Mesenchymal stem cell (in vitro differentiated cells and primary cell): ENCODE data around the gene SOX21.

Experiments used
- DNase-seq: peaks from one replicate; pipeline ENCODE4 v3.0.0-alpha.2; 2013
- H2AFZ ChIP-seq: one replicate; pipeline ENCODE4 v1.6.1; 2013; ENCODE audit warnings: low read depth, mild to moderate bottlenecking, control low read depth, inconsistent platforms, low read length, moderate library complexity
- H2AK5ac ChIP-seq: 2 replicates; pipeline ENCODE4 v1.6.1; 2013; ENCODE audit warnings: low read length, moderate library complexity, mild to moderate bottlenecking, inconsistent platforms; ENCODE audit not compliant: severe bottlenecking
- H2BK120ac ChIP-seq: one replicate; pipeline ENCODE4 v1.6.1; 2013; ENCODE audit warnings: low read depth, mild to moderate bottlenecking, inconsistent platforms, low read length, moderate library complexity
- H2BK12ac ChIP-seq, 2 experiments: one replicate each; pipeline ENCODE4 v1.6.1; 2013; ENCODE audit warnings: inconsistent platforms in 2 of 2, low read length in 2 of 2, mild to moderate bottlenecking in 2 of 2, moderate library complexity in 2 of 2, control low read depth in 1 of 2
- H2BK15ac ChIP-seq: one replicate; pipeline ENCODE4 v1.6.1; 2013; ENCODE audit warnings: mild to moderate bottlenecking, low read depth, inconsistent platforms; ENCODE audit not compliant: poor library complexity, severe bottlenecking
- H2BK5ac ChIP-seq: 2 replicates; pipeline ENCODE4 v1.6.1; 2013; ENCODE audit warnings: low read depth, mild to moderate bottlenecking, low read length, control low read depth, inconsistent platforms; ENCODE audit not compliant: poor library complexity, severe bottlenecking
- H3K14ac ChIP-seq, 2 experiments: one replicate each; pipeline ENCODE4 v1.6.1; 2013; ENCODE audit warnings: inconsistent platforms in 2 of 2, low read length in 2 of 2, control low read depth in 1 of 2, mild to moderate bottlenecking in 1 of 2, moderate library complexity in 1 of 2
- H3K18ac ChIP-seq, 2 experiments: one replicate each; pipeline ENCODE4 v1.6.1; 2013; ENCODE audit warnings: inconsistent platforms in 2 of 2, low read length in 2 of 2, control low read depth in 1 of 2, low read depth in 1 of 2, mild to moderate bottlenecking in 1 of 2
- H3K23ac ChIP-seq, 2 experiments: one replicate each; pipeline ENCODE4 v1.6.1; 2013; ENCODE audit warnings: inconsistent platforms in 2 of 2, low read length in 2 of 2, mild to moderate bottlenecking in 2 of 2, moderate library complexity in 2 of 2, control low read depth in 1 of 2
- H3K27ac ChIP-seq: 2 replicates; pipeline ENCODE4 v1.5.1; 2013; ENCODE audit warnings: mild to moderate bottlenecking, moderate library complexity, low read length, control low read depth, inconsistent platforms; ENCODE audit not compliant: poor library complexity, severe bottlenecking
- H3K27me3 ChIP-seq, 2 experiments: 2 replicates each; pipeline versions ENCODE4 v1.6.1 to v1.7.0; 2013; ENCODE audit warnings: low read length in 2 of 2, mild to moderate bottlenecking in 2 of 2, moderate library complexity in 2 of 2, control low read depth in 1 of 2, inconsistent platforms in 1 of 2; ENCODE audit not compliant: control insufficient read depth in 1 of 2, insufficient read depth in 1 of 2
- H3K36me3 ChIP-seq, 2 experiments: 2 replicates each; pipeline versions ENCODE4 v1.6.1 to v1.7.0; 2013; ENCODE audit warnings: low read length in 2 of 2, control low read depth in 1 of 2, inconsistent platforms in 1 of 2, low read depth in 1 of 2, mild to moderate bottlenecking in 1 of 2; ENCODE audit not compliant: insufficient read depth in 2 of 2, control insufficient read depth in 1 of 2
- H3K4ac ChIP-seq, 2 experiments: one replicate each; pipeline ENCODE4 v1.6.1; 2013; ENCODE audit warnings: inconsistent platforms in 2 of 2, low read length in 2 of 2, mild to moderate bottlenecking in 2 of 2, moderate library complexity in 2 of 2, control low read depth in 1 of 2, low read depth in 1 of 2
- H3K4me1 ChIP-seq: 2 replicates; pipeline ENCODE4 v1.6.1; 2013; ENCODE audit warnings: low read depth, low read length, control low read depth; ENCODE audit not compliant: control insufficient read depth, insufficient read depth
- H3K4me2 ChIP-seq: 2 replicates; pipeline ENCODE4 v1.6.1; 2013; ENCODE audit warnings: low read length, mild to moderate bottlenecking, inconsistent platforms; ENCODE audit not compliant: poor library complexity, severe bottlenecking
- H3K4me3 ChIP-seq, 2 experiments: 2 replicates each; pipeline versions ENCODE4 v1.5.1 to v1.7.0; 2013; ENCODE audit warnings: low read length in 2 of 2, mild to moderate bottlenecking in 2 of 2, control low read depth in 1 of 2, low read depth in 1 of 2; ENCODE audit not compliant: insufficient read depth in 1 of 2
- H3K79me1 ChIP-seq: replicated peaks from 2 replicates; pipeline ENCODE4 v1.6.1; 2013; ENCODE audit warnings: mild to moderate bottlenecking, control low read depth, low read length, inconsistent platforms; ENCODE audit not compliant: poor library complexity, severe bottlenecking
- H3K9ac ChIP-seq: 2 replicates; pipeline ENCODE4 v1.7.0; 2013; ENCODE audit warnings: mild to moderate bottlenecking, low read length, moderate library complexity
- H3K9me3 ChIP-seq: 2 replicates; pipeline ENCODE4 v1.7.0; 2013; ENCODE audit warnings: mild to moderate bottlenecking, low read length; ENCODE audit not compliant: control insufficient read depth
- H4K8ac ChIP-seq: one replicate; pipeline ENCODE4 v1.6.1; 2013; ENCODE audit warnings: inconsistent platforms, mild to moderate bottlenecking, low read length, moderate library complexity
- H4K91ac ChIP-seq: one replicate; pipeline ENCODE4 v1.6.1; 2013; ENCODE audit warnings: mild to moderate bottlenecking, low read length, inconsistent platforms
- WGBS: methylation state at CpG from one replicate; pipeline ENCODE4 v1.1.7; 2013; ENCODE audit warnings: mixed read lengths; 5-methylcytosine and 5-hydroxymethylcytosine counted together

SOX21 gene

DNA sequence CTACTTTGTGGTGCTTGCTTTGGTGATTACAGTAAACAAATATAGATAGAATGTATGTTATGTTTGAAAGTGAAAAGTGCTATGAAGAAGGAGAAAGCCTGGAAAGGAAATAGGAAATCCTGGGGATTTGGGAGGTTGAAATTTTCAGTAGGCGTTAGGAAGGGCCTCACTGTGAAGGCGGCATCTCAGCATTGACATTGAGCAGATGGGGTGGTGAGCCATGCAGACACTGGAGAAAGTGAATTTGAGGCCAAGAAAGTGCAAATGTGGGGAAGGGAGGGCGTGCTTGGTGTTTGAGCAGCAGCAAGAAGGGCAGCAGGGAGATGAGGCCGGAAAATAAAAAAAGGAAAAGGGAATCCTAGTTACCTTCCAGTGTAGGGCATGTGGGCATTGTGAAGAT lies 20.3 kb downstream of the SOX21 start:
- WGBS = 77% methylated on average over 4 of the region's 4 CpGs
- no peak overlapping the region for H2BK12ac ChIP-seq
- no peak overlapping the region for H3K4me3 ChIP-seq
- H3K4me1 ChIP-seq = no peaks in the 10 kb centered on the region
- DNase-seq = no peak
- H2AK5ac ChIP-seq = no peak overlapping the region
- no peak overlapping the region for H4K91ac ChIP-seq
- H3K18ac ChIP-seq = no peak overlapping the region
- H3K27ac ChIP-seq = no peak overlapping the region
- H3K9ac ChIP-seq = no peak overlapping the region
- H2BK15ac ChIP-seq = no peak overlapping the region
- H2BK120ac ChIP-seq = no peak overlapping the region
- H3K79me1 ChIP-seq = no peaks in the 10 kb centered on the region
- no peak overlapping the region for H3K23ac ChIP-seq
- H3K36me3 ChIP-seq = no peaks in the 10 kb centered on the region
- no peak overlapping the region for H3K14ac ChIP-seq
- no peak overlapping the region for H3K4ac ChIP-seq
- peaks cover 40 to 48% of the 10 kb centered on the region in 2 experiments for H3K27me3 ChIP-seq
- no peak overlapping the region for H4K8ac ChIP-seq
- no peak overlapping the region for H2BK5ac ChIP-seq
- no peak overlapping the region for H2AFZ ChIP-seq
- no peak overlapping the region for H3K4me2 ChIP-seq
- no peaks in the 10 kb centered on the region for H3K9me3 ChIP-seq

DNA sequence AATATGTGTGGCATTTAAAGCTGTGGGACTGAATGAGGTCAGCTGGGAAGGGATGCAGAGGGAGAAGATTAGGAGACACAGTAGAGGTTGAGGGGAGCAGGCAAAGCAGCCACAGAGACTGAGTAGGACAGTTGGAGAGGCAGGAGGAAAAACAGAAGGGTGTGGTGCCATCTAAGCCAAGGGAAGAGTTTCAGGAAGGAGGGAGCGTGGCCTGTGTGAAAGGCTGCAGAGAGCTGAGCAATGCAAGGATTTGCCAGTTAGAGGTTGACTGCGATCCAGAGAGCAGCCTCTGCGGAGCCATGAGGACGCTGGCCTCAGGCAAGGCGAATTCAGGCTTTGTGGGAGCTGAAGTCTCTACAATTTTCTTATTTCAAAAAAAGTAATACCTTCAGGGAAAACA lies 28.9 kb downstream of the SOX21 start:
- no peak overlapping the region for H4K8ac ChIP-seq
- H2BK120ac ChIP-seq = no peak overlapping the region
- WGBS = 71% methylated on average over 5 of the region's 5 CpGs

GRCh38 chr13:94682229-94682628 lies 30.1 kb downstream of the SOX21 start:
- peaks cover 25 to 31% of the 10 kb centered on the region in 2 experiments for H3K27me3 ChIP-seq
- no peak overlapping the region for H2AK5ac ChIP-seq
- no peak overlapping the region for H2AFZ ChIP-seq
- no CpG with 5 or more reads among the region's 2 CpGs for WGBS
- H3K27ac ChIP-seq = no peak overlapping the region
- H2BK15ac ChIP-seq = no peak overlapping the region
- no peak overlapping the region for H3K4me3 ChIP-seq
- no peaks in the 10 kb centered on the region for H3K4me1 ChIP-seq
- H3K36me3 ChIP-seq = no peaks in the 10 kb centered on the region
- no peak overlapping the region for H2BK120ac ChIP-seq
- no peak overlapping the region for H2BK5ac ChIP-seq
- no peaks in the 10 kb centered on the region for H3K79me1 ChIP-seq
- H3K9me3 ChIP-seq = peaks cover 7% of the 10 kb centered on the region
- H4K8ac ChIP-seq = no peak overlapping the region
- H3K18ac ChIP-seq = no peak overlapping the region
- no peak overlapping the region for H3K23ac ChIP-seq
- H4K91ac ChIP-seq = no peak overlapping the region
- no peak overlapping the region for H3K4ac ChIP-seq
- H3K4me2 ChIP-seq = no peak overlapping the region
- no peak overlapping the region for H2BK12ac ChIP-seq
- no peak for DNase-seq
- H3K9ac ChIP-seq = no peak overlapping the region
- H3K14ac ChIP-seq = no peak overlapping the region

More for the DNA sequence above, 28.9 kb downstream of the SOX21 start:
- no peak overlapping the region for H2AK5ac ChIP-seq
- no peak overlapping the region for H2AFZ ChIP-seq
- no peak for DNase-seq
- H3K27me3 ChIP-seq = peaks cover 19 to 24% of the 10 kb centered on the region in 2 experiments
- no peak overlapping the region for H3K4me2 ChIP-seq
- H2BK12ac ChIP-seq = no peak overlapping the region
- H3K4ac ChIP-seq = no peak overlapping the region
- no peak overlapping the region for H3K14ac ChIP-seq
- H2BK5ac ChIP-seq = no peak overlapping the region
- no peak overlapping the region for H4K91ac ChIP-seq
- no peak overlapping the region for H3K23ac ChIP-seq
- no peaks in the 10 kb centered on the region for H3K36me3 ChIP-seq
- H3K9ac ChIP-seq = no peak overlapping the region
- H3K79me1 ChIP-seq = no peaks in the 10 kb centered on the region
- H3K18ac ChIP-seq = no peak overlapping the region
- no peak overlapping the region for H3K4me3 ChIP-seq
- no peak overlapping the region for H2BK15ac ChIP-seq
- no peak overlapping the region for H3K27ac ChIP-seq
- H3K4me1 ChIP-seq = no peaks in the 10 kb centered on the region
- H3K9me3 ChIP-seq = peaks cover 7% of the 10 kb centered on the region

DNA sequence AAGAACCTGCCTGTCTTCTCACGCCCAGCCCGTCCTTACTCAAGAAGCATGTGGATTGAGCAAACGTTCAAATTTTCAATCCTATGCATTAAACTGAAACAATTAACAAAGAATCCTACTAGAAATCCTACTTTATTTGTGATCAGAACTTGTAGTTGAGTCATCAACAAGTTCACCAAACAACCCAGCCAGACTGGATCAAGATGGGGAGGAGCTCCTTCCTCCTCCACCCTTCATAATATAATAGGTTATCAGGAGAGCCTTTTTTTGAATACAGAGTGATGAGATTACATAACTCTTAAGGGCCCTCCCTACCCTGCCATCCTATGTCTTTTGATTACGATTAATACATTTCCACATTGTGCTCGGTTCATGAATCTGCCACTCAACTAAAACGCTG lies 32.7 kb downstream of the SOX21 start:
- H3K4me1 ChIP-seq = no peaks in the 10 kb centered on the region
- no peak overlapping the region for H2BK120ac ChIP-seq
- H2BK5ac ChIP-seq = no peak overlapping the region
- no peak overlapping the region for H3K9ac ChIP-seq
- H2BK15ac ChIP-seq = no peak overlapping the region
- no peaks in the 10 kb centered on the region for H3K36me3 ChIP-seq
- WGBS = 93% methylated on average over 6 of the region's 6 CpGs
- no peak overlapping the region for H3K4ac ChIP-seq
- no peak overlapping the region for H3K4me3 ChIP-seq
- H3K23ac ChIP-seq = no peak overlapping the region
- H4K91ac ChIP-seq = no peak overlapping the region
- H3K79me1 ChIP-seq = no peaks in the 10 kb centered on the region
- no peak overlapping the region for H3K4me2 ChIP-seq
- no peak overlapping the region for H3K14ac ChIP-seq
- H4K8ac ChIP-seq = no peak overlapping the region
- H3K27ac ChIP-seq = no peak overlapping the region
- H2AFZ ChIP-seq = no peak overlapping the region
- H3K18ac ChIP-seq = no peak overlapping the region
- H3K27me3 ChIP-seq = peaks cover 39 to 47% of the 10 kb centered on the region in 2 experiments
- H3K9me3 ChIP-seq = peaks cover 7% of the 10 kb centered on the region
- H2BK12ac ChIP-seq = no peak overlapping the region
- DNase-seq = no peak
- no peak overlapping the region for H2AK5ac ChIP-seq
